SKM-1 (cell line): Measurements from ENCODE around the gene DPY19L1.
A peak's percentile ranks its signal among the peaks of the same experiment; 100 is the strongest.
"Not testable (repeated sequence)": the region's sequence is repeated elsewhere in the genome, so short reads cannot be mapped to it uniquely, and the experiment has no call there.

Experiments
- DNase-seq: peaks from one replicate; lab custom pipeline; 2025; ENCODE audit not compliant: unreplicated experiment; lab: John Stamatoyannopoulos, UW

DPY19L1 gene

GRCh38 chr7:35037211-35037525 lies at the start of gene DPY19L1:
DPY19L1 (minus strand) TSS chr7:35037485; CDS start chr7:35037394, 91 bp downstream.
- no peak for DNase-seq

- not testable (repeated sequence) for DNase-seq
These were observed 42.2 kb upstream of the DPY19L1 start for GRCh38 chr7:35079517-35079916.

- DNase-seq: not testable (repeated sequence)
These were observed 36.7 kb upstream of the DPY19L1 start for GRCh38 chr7:35074008-35074407.

GRCh38 chr7:35072950-35073827 lies 35.9 kb upstream of the DPY19L1 start:
- DNase-seq: peak; percentile 31

- not testable (repeated sequence) for DNase-seq
These were observed 31.8 kb upstream of the DPY19L1 start for GRCh38 chr7:35069084-35069483.

- not testable (repeated sequence) for DNase-seq
These were observed 28.1 kb upstream of the DPY19L1 start for GRCh38 chr7:35065382-35065781.

GRCh38 chr7:35058571-35058970 lies 21.3 kb upstream of the DPY19L1 start:
- not testable (repeated sequence) for DNase-seq

GRCh38 chr7:35057505-35058451 lies 20.5 kb upstream of the DPY19L1 start:
- not testable (repeated sequence) for DNase-seq

- DNase-seq: not testable (repeated sequence)
These were observed 18.4 kb upstream of the DPY19L1 start for GRCh38 chr7:35055733-35056132.

- DNase-seq: not testable (repeated sequence)
These were observed 16.3 kb upstream of the DPY19L1 start for GRCh38 chr7:35053488-35054175.

GRCh38 chr7:35048390-35048789 lies 11.1 kb upstream of the DPY19L1 start:
- DNase-seq: not testable (repeated sequence)

GRCh38 chr7:35047912-35048305 lies 10.6 kb upstream of the DPY19L1 start:
- not testable (repeated sequence) for DNase-seq

GRCh38 chr7:35047263-35047911 lies 10.1 kb upstream of the DPY19L1 start:
- DNase-seq: not testable (repeated sequence)

- not testable (repeated sequence) for DNase-seq
These were observed 6.0 kb upstream of the DPY19L1 start for GRCh38 chr7:35043301-35043700.

- DNase-seq: no peak
These were observed 3.6 kb upstream of the DPY19L1 start for GRCh38 chr7:35040906-35041305.

- no peak for DNase-seq
These were observed 2.1 kb upstream of the DPY19L1 start for GRCh38 chr7:35039343-35039742.

GRCh38 chr7:35038354-35038753 lies 1.1 kb upstream of the DPY19L1 start:
- no peak for DNase-seq

GRCh38 chr7:35037526-35038341 lies 449 bp upstream of the DPY19L1 start:
- peak; percentile 71 for DNase-seq

GRCh38 chr7:35036361-35037171 lies 719 bp downstream of the DPY19L1 start:
- DNase-seq: no peak
